Mesendoderm (in vitro differentiated cells): ENCODE data around the gene INTS3.

Experiments used
- DNase-seq: peaks from one replicate; pipeline ENCODE4 v3.0.0; 2013
- H2AK5ac ChIP-seq: 2 replicates; pipeline ENCODE4 v1.6.1; 2013; ENCODE audit warnings: low read length, inconsistent platforms
- H2BK120ac ChIP-seq: 2 replicates; pipeline ENCODE4 v1.6.1; 2013; ENCODE audit warnings: low read depth, mild to moderate bottlenecking, low read length, moderate library complexity, mixed read lengths
- H2BK15ac ChIP-seq: replicated peaks from 2 replicates; pipeline ENCODE4 v1.6.1; 2013; ENCODE audit warnings: low read depth, mild to moderate bottlenecking, moderate library complexity
- H2BK5ac ChIP-seq: 2 replicates; pipeline ENCODE4 v1.6.1; 2013; ENCODE audit warnings: low read length, inconsistent platforms
- H3K18ac ChIP-seq: 2 replicates; pipeline ENCODE4 v1.6.1; 2013; ENCODE audit warnings: mild to moderate bottlenecking, low read length, mixed read lengths
- H3K23ac ChIP-seq: one replicate; pipeline ENCODE4 v1.6.1; 2013; ENCODE audit warnings: low read length
- H3K27ac ChIP-seq: 2 replicates; pipeline ENCODE4 v1.5.1; 2013; ENCODE audit warnings: low read depth, mild to moderate bottlenecking, inconsistent platforms, low read length, moderate library complexity
- H3K27me3 ChIP-seq: 2 replicates; pipeline ENCODE4 v1.6.1; 2013; ENCODE audit warnings: low read length, control low read depth, mild to moderate bottlenecking, inconsistent platforms; ENCODE audit not compliant: insufficient read depth, poor library complexity
- H3K36me3 ChIP-seq: 2 replicates; pipeline ENCODE4 v1.6.1; 2013; ENCODE audit warnings: low read length, inconsistent platforms; ENCODE audit not compliant: control insufficient read depth, insufficient read depth
- H3K4ac ChIP-seq: one replicate; pipeline ENCODE4 v1.6.1; 2013; ENCODE audit warnings: low read depth, mild to moderate bottlenecking, low read length, moderate library complexity
- H3K4me1 ChIP-seq: 2 replicates; pipeline ENCODE4 v1.6.1; 2013; ENCODE audit warnings: low read depth, low read length, inconsistent platforms; ENCODE audit not compliant: control insufficient read depth
- H3K4me2 ChIP-seq: 2 replicates; pipeline ENCODE4 v1.6.1; 2013; ENCODE audit warnings: low read length
- H3K4me3 ChIP-seq: 2 replicates; pipeline ENCODE4 v1.5.1; 2013; ENCODE audit warnings: mild to moderate bottlenecking, low read length
- H3K56ac ChIP-seq: one replicate; pipeline ENCODE4 v1.6.1; 2013; ENCODE audit warnings: low read length
- H3K79me1 ChIP-seq: 2 replicates; pipeline ENCODE4 v1.6.1; 2013; ENCODE audit warnings: low read length, inconsistent platforms
- H3K79me2 ChIP-seq: 2 replicates; pipeline ENCODE4 v1.6.1; 2013; ENCODE audit warnings: mild to moderate bottlenecking, low read length; ENCODE audit not compliant: control insufficient read depth, insufficient read depth
- H3K9ac ChIP-seq: 2 replicates; pipeline ENCODE4 v1.6.1; 2013; ENCODE audit warnings: low read length, inconsistent platforms
- H4K5ac ChIP-seq: one replicate; pipeline ENCODE4 v1.6.1; 2013; ENCODE audit warnings: low read length
- H4K8ac ChIP-seq: one replicate; pipeline ENCODE4 v1.6.1; 2013; ENCODE audit warnings: low read depth, mild to moderate bottlenecking, control low read depth, low read length, moderate library complexity
- WGBS: extraction: QIAGEN DNeasy Blood & Tissue Kit; methylation state at CpG from one replicate; pipeline ENCODE4 v1.1.7; 2013; ENCODE audit warnings: low lambda C conversion rate, missing lambda C conversion rate; ENCODE audit not compliant: insufficient coverage; ENCODE audit errors: extremely low coverage; 5-methylcytosine and 5-hydroxymethylcytosine counted together

INTS3 gene

GRCh38 chr1:153683854-153684253 is 44.0 kb upstream of the INTS3 start:
- no peaks in the 10 kb centered on the region for H3K36me3 ChIP-seq
- no peaks in the 10 kb centered on the region for H3K79me1 ChIP-seq
- DNase-seq = no peak
- H3K27ac ChIP-seq = no peak overlapping the region
- no peak overlapping the region for H2BK5ac ChIP-seq
- WGBS = no CpG with 5 or more reads among the region's 5 CpGs
- H3K23ac ChIP-seq = no peak overlapping the region
- H3K9ac ChIP-seq = no peak overlapping the region
- no peaks in the 10 kb centered on the region for H3K4me1 ChIP-seq
- no peak overlapping the region for H3K18ac ChIP-seq
- H2AK5ac ChIP-seq = no peak overlapping the region
- H2BK120ac ChIP-seq = no peak overlapping the region
- no peak overlapping the region for H3K4ac ChIP-seq
- H3K4me2 ChIP-seq = no peak overlapping the region
- H3K79me2 ChIP-seq = no peaks in the 10 kb centered on the region
- H3K4me3 ChIP-seq = no peak overlapping the region
- H3K27me3 ChIP-seq = no peaks in the 10 kb centered on the region
- no peak overlapping the region for H2BK15ac ChIP-seq
- no peak overlapping the region for H3K56ac ChIP-seq
- H4K5ac ChIP-seq = no peak overlapping the region
- H4K8ac ChIP-seq = no peak overlapping the region

- no peak overlapping the region for H4K5ac ChIP-seq
- no peaks in the 10 kb centered on the region for H3K4me1 ChIP-seq
- H3K4ac ChIP-seq = no peak overlapping the region
- no CpG with 5 or more reads among the region's 12 CpGs for WGBS
- no peak overlapping the region for H2BK15ac ChIP-seq
- H3K56ac ChIP-seq = no peak overlapping the region
- no peak for DNase-seq
- H3K23ac ChIP-seq = no peak overlapping the region
- no peaks in the 10 kb centered on the region for H3K79me1 ChIP-seq
- H2BK120ac ChIP-seq = no peak overlapping the region
- no peak overlapping the region for H3K18ac ChIP-seq
- no peaks in the 10 kb centered on the region for H3K27me3 ChIP-seq
- H3K79me2 ChIP-seq = no peaks in the 10 kb centered on the region
- H3K4me3 ChIP-seq = no peak overlapping the region
- H3K4me2 ChIP-seq = no peak overlapping the region
- H4K8ac ChIP-seq = no peak overlapping the region
- H3K27ac ChIP-seq = no peak overlapping the region
- H3K36me3 ChIP-seq = peaks cover 1% of the 10 kb centered on the region
- no peak overlapping the region for H2AK5ac ChIP-seq
- no peak overlapping the region for H3K9ac ChIP-seq
- no peak overlapping the region for H2BK5ac ChIP-seq
Observed at GRCh38 chr1:153684892-153685291, 43.0 kb upstream of the INTS3 start.

- H2BK15ac ChIP-seq = no peak overlapping the region
- H3K27me3 ChIP-seq = no peaks in the 10 kb centered on the region
- H3K4me1 ChIP-seq = no peaks in the 10 kb centered on the region
- no peak overlapping the region for H2BK120ac ChIP-seq
- no peaks in the 10 kb centered on the region for H3K79me1 ChIP-seq
- no peak overlapping the region for H2BK5ac ChIP-seq
- peak overlapping the region; percentile 2 for H3K56ac ChIP-seq
- no peak overlapping the region for H3K18ac ChIP-seq
- H2AK5ac ChIP-seq = no peak overlapping the region
- H4K5ac ChIP-seq = no peak overlapping the region
- H3K23ac ChIP-seq = no peak overlapping the region
- DNase-seq = no peak
- H3K4ac ChIP-seq = no peak overlapping the region
- no peak overlapping the region for H3K27ac ChIP-seq
- H4K8ac ChIP-seq = no peak overlapping the region
- no peaks in the 10 kb centered on the region for H3K79me2 ChIP-seq
- H3K4me2 ChIP-seq = no peak overlapping the region
- H3K9ac ChIP-seq = no peak overlapping the region
- no CpG with 5 or more reads among the region's 11 CpGs for WGBS
- peaks cover 1% of the 10 kb centered on the region for H3K36me3 ChIP-seq
- H3K4me3 ChIP-seq = no peak overlapping the region
Observed at GRCh38 chr1:153685544-153686340, 42.1 kb upstream of the INTS3 start.

- WGBS = no CpG with 5 or more reads among the region's 16 CpGs
- Histone ChIP-seq H3K18ac (no peak overlapping the region), H2AK5ac (no peak overlapping the region), H4K5ac (no peak overlapping the region), H3K79me1 (no peaks in the 10 kb centered on the region), H3K4me2 (no peak overlapping the region), H2BK5ac (no peak overlapping the region), H3K4me3 (no peak overlapping the region), H2BK120ac (no peak overlapping the region), H3K23ac (no peak overlapping the region), H2BK15ac (no peak overlapping the region), H3K27me3 (no peaks in the 10 kb centered on the region), H3K27ac (no peak overlapping the region), H3K56ac (no peak overlapping the region), H3K4me1 (no peaks in the 10 kb centered on the region), H3K4ac (no peak overlapping the region), H3K79me2 (no peaks in the 10 kb centered on the region), H3K9ac (no peak overlapping the region), H3K36me3 (peaks cover 1% of the 10 kb centered on the region), H4K8ac (no peak overlapping the region)
- no peak for DNase-seq
Observed at GRCh38 chr1:153687346-153688125, 40.3 kb upstream of the INTS3 start.

- no peak for DNase-seq
- no peak overlapping the region for H2BK15ac ChIP-seq
- H3K9ac ChIP-seq = no peak overlapping the region
- no peak overlapping the region for H4K5ac ChIP-seq
- H4K8ac ChIP-seq = no peak overlapping the region
- peak overlapping the region; percentile 89 for H3K23ac ChIP-seq
- no peaks in the 10 kb centered on the region for H3K79me1 ChIP-seq
- no peak overlapping the region for H2BK120ac ChIP-seq
- no peak overlapping the region for H3K4me2 ChIP-seq
- no CpG with 5 or more reads among the region's 7 CpGs for WGBS
- no peak overlapping the region for H3K18ac ChIP-seq
- H2AK5ac ChIP-seq = no peak overlapping the region
- H3K27ac ChIP-seq = no peak overlapping the region
- H3K4ac ChIP-seq = no peak overlapping the region
- H3K4me3 ChIP-seq = no peak overlapping the region
- no peaks in the 10 kb centered on the region for H3K27me3 ChIP-seq
- H2BK5ac ChIP-seq = no peak overlapping the region
- no peaks in the 10 kb centered on the region for H3K79me2 ChIP-seq
- H3K36me3 ChIP-seq = peaks cover 1% of the 10 kb centered on the region
- peak overlapping the region; percentile 49 for H3K56ac ChIP-seq
- H3K4me1 ChIP-seq = no peaks in the 10 kb centered on the region
Observed at GRCh38 chr1:153688276-153688675, 39.6 kb upstream of the INTS3 start.
